GM19452 (cell line): ENCODE data around the gene DNAJC5G.
"Not testable (repeated sequence)": the region's sequence is repeated elsewhere in the genome, so short reads cannot be mapped to it uniquely, and the experiment has no call there.

ENCODE experiments used
- ATAC-seq: cut with Tn5 transposase; IDR thresholded peaks from one replicate; pipeline ENCODE4 v1.9.1; 2021; ENCODE audit not compliant: unreplicated experiment

The DNAJC5G gene

DNA sequence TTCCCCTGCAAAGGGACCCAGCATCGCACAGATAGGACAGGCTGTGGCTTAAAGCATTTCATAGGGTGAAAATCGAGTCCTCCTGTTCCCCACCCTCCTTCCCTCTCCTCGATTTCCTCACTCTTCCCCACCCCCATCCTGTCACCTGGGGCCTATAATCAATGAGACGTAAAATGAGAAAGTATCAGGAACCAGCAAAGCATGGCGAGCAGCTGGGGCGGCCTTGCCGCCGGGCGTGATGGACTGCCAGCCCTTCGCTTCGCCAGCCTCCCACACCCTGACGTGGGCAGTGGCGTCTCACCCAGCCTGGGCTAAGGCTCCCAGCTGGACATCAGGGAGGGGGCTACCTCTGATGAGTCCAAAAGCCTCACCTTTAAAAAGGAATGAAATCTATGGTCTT is 23.5 kb upstream of the DNAJC5G start:
- no peak for ATAC-seq

DNA sequence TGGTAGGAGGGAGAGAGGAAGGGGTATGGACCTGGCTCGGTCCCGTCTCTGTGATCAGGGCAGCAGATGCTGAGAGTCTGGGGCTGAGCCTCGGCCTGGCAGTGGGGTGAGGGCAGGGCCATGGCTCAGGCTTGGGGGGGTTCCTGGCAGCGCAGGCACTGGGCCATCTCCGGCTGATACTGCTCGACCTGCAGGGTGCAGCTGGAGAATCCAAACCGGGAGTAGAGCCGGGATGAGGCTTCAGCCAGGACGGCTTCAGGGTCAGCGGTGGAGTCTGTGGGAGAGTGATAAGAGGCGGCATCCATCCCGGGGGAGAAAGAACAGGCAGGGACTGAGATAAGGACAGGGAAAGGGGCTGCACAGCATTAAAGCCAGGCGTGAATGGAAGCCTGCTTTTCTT is 20.0 kb upstream of the DNAJC5G start:
- no peak for ATAC-seq

DNA sequence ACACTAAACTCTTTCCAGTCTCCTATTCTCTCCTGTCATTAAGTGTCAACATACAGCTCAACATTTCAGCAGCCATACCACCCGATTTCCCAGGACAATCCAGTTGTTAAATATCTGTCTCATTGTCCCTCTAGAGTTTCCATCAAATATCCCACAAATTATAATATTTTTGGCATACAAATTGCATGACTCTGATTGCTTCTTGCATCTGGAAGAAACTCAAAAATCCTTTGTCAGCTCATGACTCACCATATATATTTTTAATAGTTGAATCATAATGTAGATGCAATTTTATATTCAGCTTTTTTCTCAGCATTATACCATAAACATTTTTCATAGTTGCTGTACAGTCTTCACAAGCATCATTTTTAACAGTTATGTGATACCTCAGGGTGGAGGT is 19.6 kb upstream of the DNAJC5G start:
- no peak for ATAC-seq

GRCh38 chr2:27256855-27257454 is 18.3 kb upstream of the DNAJC5G start:
- no peak for ATAC-seq

DNA sequence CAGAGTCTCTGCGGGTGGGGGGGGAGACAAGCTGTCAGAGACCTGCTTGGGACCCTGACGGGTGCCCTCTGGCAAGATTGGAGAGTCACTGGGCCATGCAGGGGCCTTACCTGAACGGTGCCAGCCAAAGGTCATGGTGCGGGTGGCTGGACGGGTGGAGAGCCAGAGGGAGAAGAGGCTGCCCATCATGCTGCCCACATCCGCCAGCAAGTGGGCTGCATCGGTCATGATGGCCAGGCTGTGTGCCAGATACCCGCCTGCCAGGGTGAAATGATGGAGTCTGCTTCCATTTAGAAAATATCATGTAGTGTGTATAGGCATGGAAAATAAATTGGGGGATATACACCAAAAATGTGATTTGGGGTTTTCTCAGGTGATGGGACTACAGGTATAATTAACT is 17.2 kb upstream of the DNAJC5G start:
- ATAC-seq = no peak

GRCh38 chr2:27261241-27261925 is 13.8 kb upstream of the DNAJC5G start:
- no peak for ATAC-seq

DNA sequence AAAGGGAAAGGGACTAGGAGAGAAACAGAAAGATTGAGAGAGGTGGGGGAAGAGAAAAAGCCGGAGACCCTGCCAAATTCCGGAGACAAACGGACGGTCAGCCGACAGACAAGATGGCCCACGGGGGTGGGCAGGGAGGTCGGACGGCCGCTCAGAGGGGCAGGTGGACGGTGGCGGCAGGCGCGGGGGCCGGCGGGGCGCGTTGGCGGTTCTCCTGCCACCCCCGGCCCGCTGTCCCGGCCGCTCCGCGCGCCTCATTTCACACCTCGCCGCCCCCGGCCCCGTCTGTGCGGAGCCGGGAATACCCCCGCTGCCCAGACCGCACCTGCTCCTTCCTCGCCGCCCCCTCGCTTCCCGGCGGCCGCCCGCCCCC is 13.3 kb upstream of the DNAJC5G start:
- no peak for ATAC-seq

GRCh38 chr2:27262379-27263286 is 12.6 kb upstream of the DNAJC5G start, which contains the start of gene SLC30A3:
Gene SLC30A3, minus strand, starts transcription at chr2:27263047. Its CDS starts 141 bp downstream, at chr2:27262906.
- ATAC-seq = no peak

DNA sequence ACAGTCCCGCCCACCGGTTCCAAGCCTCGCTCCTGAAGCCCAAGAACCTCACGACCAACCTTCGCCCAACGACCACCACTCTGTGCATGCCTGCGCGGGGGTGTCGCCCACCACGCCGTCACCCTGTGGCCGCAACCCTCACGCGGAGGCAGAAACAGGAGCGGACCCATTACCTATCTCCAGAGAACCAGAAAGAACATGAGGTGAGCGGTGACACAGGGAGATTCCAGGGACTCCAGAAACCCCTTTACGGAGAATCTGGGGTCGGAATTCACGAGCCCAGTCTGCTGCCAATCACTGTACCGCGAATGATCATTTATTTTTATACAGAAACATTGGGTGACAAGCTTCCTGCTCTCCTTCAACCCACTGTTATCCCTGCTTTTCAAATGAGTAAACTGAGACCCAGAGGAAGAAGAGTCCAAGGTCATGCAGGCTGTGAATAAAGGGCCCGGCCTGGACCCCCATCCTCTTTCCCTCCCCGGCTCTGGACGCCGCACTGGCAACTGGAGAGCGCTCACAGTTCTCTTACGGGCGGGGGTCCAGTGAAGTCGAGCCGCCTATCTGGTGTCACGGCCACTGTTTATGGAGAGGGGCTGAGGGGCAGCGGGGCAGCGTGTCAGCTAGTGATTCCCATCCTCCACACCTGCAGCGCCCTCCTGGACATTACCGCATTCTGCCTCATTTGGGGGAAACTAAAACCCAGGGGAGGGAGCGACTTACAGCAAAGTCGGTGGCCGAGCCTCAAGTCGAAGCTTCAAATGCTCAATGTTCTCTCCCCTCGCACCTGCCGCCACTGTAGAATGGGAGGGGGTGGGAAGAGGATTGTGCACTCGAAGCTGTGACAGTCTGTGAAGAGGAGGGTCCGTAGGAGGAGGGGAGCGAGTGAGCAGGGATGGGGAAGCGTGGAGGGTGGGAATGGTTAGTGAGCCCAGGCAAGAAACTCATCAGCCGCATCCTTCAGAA is 11.7 kb upstream of the DNAJC5G start:
- no peak for ATAC-seq

DNA sequence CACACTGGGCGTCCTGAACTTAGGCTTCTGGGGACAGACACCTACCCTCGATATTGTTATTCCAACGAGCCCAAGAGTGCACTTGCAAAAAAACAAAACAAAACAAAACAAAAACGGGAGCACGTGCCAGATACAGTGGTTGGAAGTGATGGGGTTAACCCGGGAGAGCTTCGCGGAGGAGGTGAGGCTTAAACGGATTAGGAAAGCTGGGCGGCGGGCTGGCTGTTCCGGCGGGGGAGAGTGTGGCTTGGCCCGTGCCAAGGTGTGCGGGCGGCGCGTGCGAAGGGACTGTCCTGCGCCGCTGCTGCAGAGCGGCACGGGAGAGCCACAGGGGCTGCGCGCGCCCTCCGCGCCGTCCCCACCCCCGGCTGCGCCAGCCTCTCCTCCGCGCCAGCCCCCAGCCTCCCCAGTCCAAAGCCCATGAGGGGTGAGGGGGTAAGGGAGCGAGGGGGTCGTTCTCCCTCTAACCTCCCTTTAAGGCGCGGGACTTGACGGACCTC is 10.9 kb upstream of the DNAJC5G start:
- no peak for ATAC-seq

DNA sequence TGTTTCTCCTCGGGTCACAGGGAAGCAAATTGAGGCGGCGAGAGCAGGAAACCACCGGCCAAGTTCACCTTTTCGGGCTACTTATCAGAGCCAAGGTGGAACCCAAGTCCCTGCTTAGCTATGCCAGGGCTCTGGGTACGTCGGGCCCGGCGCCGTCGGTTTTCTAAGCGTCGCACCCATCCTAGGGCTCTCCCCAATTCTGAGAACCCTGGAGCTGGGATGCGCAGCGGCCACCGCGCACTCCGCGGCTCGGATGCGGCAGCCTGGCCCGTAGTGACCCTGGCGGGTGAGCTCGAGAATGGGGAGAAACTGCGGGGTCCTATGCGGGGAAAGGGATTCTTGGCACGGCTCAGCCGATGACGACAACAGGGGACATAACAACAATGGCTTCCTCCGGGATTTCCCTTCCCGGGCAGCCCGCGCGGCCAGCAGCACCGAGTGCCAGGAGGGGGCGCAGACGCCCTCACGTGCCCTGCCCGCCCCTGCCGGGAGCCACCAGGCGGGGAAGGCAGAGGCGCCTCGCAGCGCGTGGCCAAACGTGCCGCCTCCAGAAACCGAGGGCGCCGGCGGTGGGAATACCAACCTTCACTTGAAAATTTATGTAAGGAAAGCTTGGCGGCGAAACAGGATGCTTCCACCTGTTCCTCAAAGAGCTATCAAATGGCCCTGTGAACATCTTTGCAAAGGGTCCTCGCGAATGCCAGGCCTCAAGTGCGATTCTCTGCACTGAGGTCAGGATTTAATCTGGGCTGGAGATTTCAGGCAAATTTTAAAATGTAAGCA is 10.3 kb upstream of the DNAJC5G start:
- no peak for ATAC-seq

- ATAC-seq = no peak
These were observed 9.7 kb upstream of the DNAJC5G start for GRCh38 chr2:27265536-27265870.

DNA sequence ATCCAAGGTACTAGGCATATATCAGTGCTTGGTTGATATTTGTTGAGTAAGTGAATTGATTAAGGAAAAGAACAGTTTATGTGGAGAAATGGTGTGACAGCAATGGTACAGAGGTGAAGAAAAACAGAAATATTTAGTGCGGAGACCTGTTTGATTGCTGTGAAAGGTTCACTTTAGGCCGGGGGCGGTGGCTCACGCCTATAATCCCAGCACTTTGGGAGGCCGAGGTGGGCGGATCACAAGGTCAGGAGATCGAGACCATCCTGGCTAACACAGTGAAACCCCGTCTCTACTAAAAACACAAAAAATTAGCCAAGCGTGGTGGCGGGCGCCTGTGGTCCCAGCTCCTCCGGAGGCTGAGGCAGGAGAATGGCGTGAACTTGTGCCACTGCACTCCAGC is 6.9 kb upstream of the DNAJC5G start:
- not testable (repeated sequence) for ATAC-seq

DNA sequence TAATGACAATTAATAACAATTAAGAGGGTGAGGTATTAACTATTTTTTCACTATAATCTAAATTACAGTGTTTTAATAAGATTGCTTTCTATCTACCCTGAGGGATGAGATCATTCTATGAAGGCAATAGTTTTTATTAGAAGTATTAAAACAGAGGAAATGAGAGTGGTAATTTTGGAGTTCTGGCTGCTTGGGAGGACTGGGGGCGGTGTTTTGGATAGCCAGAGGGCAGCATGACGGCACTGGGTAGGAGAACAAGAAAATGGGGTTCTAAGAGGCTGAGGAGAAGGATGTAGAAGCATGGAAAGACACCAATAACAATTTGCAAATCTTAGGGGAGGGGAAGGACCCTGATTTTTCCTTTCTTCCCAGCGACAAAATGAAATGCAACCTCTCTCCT is 5.1 kb upstream of the DNAJC5G start:
- ATAC-seq = no peak

- no peak for ATAC-seq
These were observed 4.6 kb upstream of the DNAJC5G start for GRCh38 chr2:27270670-27271069.

- no peak for ATAC-seq
These were observed 3.4 kb upstream of the DNAJC5G start for GRCh38 chr2:27271631-27272340.

DNA sequence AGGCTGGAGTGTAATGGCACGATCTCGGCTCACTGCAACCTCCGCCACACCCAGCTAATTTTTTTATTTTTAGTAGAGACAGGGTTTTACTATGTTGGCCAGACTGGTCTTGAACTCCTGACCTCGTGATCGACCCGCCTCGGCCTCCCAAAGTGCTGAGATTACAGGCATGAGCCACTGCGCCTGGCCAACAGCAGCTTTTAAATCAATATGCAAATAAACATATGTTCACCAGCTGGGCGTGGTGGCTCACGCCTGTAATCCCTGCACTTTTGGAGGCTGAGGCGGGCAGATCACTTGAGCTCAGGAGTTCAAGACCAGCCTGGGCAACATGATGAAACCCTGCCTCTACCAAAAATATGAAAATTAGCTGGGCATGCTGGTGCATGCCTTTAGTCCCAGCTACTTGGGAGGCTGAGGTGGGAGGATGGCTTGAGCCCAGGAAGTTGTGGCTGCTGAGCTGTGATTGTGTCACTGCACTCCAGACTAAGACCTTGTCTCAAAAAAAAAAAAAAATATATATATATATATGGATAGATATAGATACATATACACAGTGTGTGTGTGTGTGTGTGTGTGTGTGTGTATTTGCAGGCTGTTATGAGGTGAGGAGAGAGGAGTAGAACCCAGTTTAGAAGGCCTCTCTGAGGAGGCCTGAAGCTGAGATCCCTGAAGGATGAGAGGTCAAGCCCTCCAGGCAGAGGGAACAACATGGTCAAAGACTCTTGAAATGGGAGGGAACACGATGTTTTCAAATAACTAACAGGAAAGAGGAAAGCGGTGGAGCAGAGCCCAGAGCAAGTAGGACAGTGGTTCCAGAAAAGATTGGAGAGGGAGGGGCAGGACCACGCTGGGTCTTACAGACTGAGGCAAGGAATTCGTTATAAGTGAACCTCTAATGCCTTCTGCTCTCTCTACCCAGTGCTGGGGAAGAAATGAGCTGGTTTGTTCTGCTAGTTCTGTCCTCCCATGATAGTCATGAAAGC is 2.4 kb upstream of the DNAJC5G start:
- ATAC-seq = not testable (repeated sequence)

DNA sequence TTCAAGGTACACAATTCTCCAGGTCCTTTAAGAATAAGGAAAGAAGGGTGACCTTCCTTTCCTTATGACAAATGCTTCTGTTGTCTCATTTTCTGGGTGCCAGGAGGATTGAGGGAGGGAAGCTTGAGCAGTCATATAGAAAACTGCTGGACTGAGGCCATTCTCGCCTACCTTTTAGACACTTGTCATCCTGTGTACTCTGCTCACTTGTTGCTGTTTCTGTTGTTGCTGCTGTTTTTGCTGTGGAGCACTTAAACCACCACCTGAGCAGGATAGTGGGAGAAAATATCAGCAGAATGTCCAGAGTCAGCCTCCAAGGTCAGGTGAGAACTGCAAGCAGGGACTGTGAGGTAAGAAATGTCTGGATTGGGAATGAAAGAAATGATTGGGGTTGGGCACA is 2.8 kb downstream of the DNAJC5G start:
- ATAC-seq = no peak
